Tibial nerve (tissue), 4 donors: Measurements from ENCODE around the gene NR1D1.

Experiments
- EP300 ChIP-seq, 2 donors: sonication (generic); formaldehyde crosslinking; IDR thresholded peaks; one replicate each; pipeline ENCODE4 v1.6.1; 2017; ENCODE audit warnings: antibody characterized with exemption in 2 of 2, mild to moderate bottlenecking in 1 of 2
- POLR2A ChIP-seq, 2 donors: fragments of 450-650 bp; IDR thresholded peaks; one replicate each; pipeline ENCODE4 v1.6.1; 2017; ENCODE audit warnings: antibody characterized with exemption in 2 of 2, mild to moderate bottlenecking in 2 of 2, moderate library complexity in 2 of 2
- TF ChIP-seq, protein P1 (sequence below), 5 experiments: fragments of 200-600 bp in 3 of 5; fragments of 450-650 bp in 2 of 5; sonication (generic) in 3 of 5; IDR thresholded peaks; one replicate each; pipeline ENCODE4 v1.5.1; 2016 to 2019; ENCODE audit warnings: antibody characterized with exemption in 5 of 5, mild to moderate bottlenecking in 3 of 5, moderate library complexity in 2 of 5

- TF ChIP-seq, protein P1, sequence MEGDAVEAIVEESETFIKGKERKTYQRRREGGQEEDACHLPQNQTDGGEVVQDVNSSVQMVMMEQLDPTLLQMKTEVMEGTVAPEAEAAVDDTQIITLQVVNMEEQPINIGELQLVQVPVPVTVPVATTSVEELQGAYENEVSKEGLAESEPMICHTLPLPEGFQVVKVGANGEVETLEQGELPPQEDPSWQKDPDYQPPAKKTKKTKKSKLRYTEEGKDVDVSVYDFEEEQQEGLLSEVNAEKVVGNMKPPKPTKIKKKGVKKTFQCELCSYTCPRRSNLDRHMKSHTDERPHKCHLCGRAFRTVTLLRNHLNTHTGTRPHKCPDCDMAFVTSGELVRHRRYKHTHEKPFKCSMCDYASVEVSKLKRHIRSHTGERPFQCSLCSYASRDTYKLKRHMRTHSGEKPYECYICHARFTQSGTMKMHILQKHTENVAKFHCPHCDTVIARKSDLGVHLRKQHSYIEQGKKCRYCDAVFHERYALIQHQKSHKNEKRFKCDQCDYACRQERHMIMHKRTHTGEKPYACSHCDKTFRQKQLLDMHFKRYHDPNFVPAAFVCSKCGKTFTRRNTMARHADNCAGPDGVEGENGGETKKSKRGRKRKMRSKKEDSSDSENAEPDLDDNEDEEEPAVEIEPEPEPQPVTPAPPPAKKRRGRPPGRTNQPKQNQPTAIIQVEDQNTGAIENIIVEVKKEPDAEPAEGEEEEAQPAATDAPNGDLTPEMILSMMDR (IDR thresholded peaks at IDR 0.05), result peak; percentile 68 to 89 (median 86)
- TF ChIP-seq POLR2A (IDR thresholded peaks at IDR 0.05) (no peak), EP300 (IDR thresholded peaks at IDR 0.05) (no peak)
These were observed 14.0 kb downstream of the NR1D1 start for GRCh38 chr17:40086150-40087044.
